Measurements from ENCODE around the gene RDH16.
"Not testable (repeated sequence)": the region's sequence is repeated elsewhere in the genome, so short reads cannot be mapped to it uniquely, and the experiment has no call there.

The RDH16 gene

DNA sequence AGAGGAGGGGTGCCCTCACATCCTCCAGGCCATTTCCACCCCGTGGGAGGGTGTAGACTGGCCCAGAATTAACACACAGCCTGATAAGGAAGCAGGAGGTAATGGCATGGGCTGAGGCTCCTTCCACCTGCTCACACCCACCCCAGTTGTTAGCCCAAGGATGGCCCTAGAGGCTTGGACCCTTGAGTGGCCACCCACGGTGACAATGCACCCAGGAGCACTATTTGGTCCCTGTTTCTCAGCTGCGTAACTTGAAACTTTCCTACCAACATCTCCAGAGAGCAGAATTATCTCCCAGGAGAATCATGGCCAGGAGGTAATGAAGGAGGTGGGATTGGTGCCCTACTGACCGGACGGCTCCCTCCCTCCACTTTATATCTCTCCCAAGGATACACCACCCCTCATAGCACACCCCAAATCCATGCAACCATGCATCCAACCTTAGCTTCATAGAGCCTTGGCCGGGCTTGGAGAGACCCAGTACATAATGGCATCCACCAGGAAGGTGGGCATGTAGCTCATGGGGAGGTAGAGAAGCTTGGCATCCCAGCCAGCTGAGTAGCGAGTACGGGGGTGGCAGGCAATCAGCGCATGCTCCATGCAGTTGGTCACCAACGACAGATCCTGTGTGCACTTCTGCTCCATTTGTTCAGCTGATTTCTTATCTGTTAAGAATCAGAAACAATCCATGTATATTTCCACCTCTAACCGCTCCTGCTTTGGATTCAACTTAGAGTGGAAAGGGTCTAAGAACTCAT, 5.6 kb downstream of the RDH16 start:
- Histone ChIP-seq H3K9ac (ENCODE audit: low read length) (no peak overlapping the region), H3K36me3 (ENCODE audit: control insufficient read depth, insufficient read depth, low read length) (no peaks in the 10 kb centered on the region), H3K9me3 (ENCODE audit: control insufficient read depth, insufficient read depth, low read depth, low read length) (peaks cover 5% of the 10 kb centered on the region; the same call in 1 of the 2 replicates), H3K27me3 (ENCODE audit: control insufficient read depth, insufficient read depth, low read length) (no peaks in the 10 kb centered on the region), H3K27ac (ENCODE audit: low read depth, low read length) (no peak overlapping the region), H3K4me3 (ENCODE audit: low read depth, low read length) (no peak overlapping the region), H3K4me1 (ENCODE audit: control insufficient read depth, insufficient read depth, low read length) (no peaks in the 10 kb centered on the region)

DNA sequence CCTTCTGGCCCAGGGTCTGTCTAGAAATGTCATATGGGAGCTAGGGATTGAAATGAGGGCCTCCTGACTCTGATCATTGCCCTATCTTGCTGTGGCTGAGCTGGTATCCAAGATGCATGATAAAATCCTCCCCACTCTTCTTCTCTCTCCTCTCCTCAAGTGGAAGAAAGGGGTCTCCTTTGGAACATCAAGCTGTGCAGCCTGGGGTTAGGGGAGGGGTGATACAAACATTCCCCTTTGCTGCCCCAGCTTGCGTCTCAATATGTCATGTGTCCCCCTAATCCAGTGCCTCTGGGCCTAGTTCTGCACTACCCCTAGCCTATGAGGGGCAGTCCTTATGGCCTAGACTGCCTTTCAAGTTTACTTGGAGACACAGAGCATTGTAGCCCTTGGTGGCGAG, 8.5 kb downstream of the RDH16 start:
- H3K9me3 ChIP-seq (ENCODE audit: control insufficient read depth, insufficient read depth, low read depth, low read length) = peaks cover 12% of the 10 kb centered on the region
- H3K27ac ChIP-seq (ENCODE audit: low read depth, low read length) = no peak overlapping the region
- H3K9ac ChIP-seq (ENCODE audit: low read length) = no peak overlapping the region
- H3K36me3 ChIP-seq (ENCODE audit: control insufficient read depth, insufficient read depth, low read length) = no peaks in the 10 kb centered on the region
- no peak overlapping the region for H3K4me3 ChIP-seq (ENCODE audit: low read depth, low read length)
- no peaks in the 10 kb centered on the region for H3K4me1 ChIP-seq (ENCODE audit: control insufficient read depth, insufficient read depth, low read length)
- no peaks in the 10 kb centered on the region for H3K27me3 ChIP-seq (ENCODE audit: control insufficient read depth, insufficient read depth, low read length)

DNA sequence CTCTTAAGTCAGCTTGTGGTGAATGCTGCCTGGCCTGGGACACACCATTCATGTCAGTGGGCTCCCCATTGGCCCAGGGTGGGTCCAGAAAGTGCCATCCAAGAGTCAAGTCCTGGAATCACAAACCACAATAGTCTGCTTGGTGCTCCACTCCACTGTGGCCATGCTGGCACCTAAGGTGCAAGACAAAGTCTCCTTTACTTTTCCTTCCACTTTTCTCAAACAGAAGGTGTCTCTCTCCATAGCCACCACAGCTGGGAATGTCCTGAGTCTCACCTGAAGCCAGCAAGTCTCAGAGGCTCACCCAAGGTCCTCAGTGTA, 9.0 kb downstream of the RDH16 start:
- H3K27me3 ChIP-seq (ENCODE audit: control insufficient read depth, insufficient read depth, low read length) = no peaks in the 10 kb centered on the region
- H3K27ac ChIP-seq (ENCODE audit: low read depth, low read length) = no peak overlapping the region
- H3K9me3 ChIP-seq (ENCODE audit: control insufficient read depth, insufficient read depth, low read depth, low read length) = peaks cover 15% of the 10 kb centered on the region
- no peaks in the 10 kb centered on the region for H3K36me3 ChIP-seq (ENCODE audit: control insufficient read depth, insufficient read depth, low read length)
- no peak overlapping the region for H3K4me3 ChIP-seq (ENCODE audit: low read depth, low read length)
- H3K9ac ChIP-seq (ENCODE audit: low read length) = no peak overlapping the region
- H3K4me1 ChIP-seq (ENCODE audit: control insufficient read depth, insufficient read depth, low read length) = no peaks in the 10 kb centered on the region

DNA sequence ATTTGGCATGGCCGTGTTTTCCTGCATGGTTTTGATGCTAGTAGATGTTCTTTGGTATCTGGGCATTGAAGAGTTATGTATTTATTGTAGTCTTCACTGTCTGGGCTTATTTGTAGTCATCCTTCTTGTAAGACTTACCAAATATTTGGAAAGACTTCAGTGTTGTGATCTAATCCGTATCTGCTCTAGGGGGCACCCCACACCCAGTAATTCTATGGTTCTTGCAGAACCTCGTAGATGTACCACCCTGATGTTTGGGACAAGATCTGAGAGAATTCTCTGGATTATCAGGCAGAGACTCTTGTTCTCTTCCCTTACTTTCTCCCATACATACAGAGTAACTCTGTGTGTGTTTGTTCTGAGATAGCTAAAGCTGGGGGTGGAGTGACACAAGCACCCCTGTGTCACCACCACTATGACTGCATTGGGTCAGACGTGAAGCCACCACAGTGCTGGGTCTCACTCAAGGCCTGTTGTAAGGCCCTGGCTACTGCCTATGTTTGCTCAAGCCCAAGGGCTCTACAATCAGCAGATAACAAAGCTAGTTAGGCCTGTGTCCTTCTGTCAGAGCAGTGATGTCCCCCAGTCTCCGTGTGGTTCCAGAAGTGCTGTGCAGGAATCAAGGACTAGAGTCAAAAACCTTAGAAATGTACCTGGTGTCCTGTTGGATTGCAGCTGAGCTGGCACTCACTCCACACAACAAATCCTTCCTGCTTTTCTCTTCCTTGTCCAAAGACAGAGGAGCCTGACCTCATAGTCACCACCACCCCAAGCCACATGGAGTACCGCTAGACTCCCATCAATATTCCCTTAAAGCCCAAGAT, 9.6 kb downstream of the RDH16 start:
- no peaks in the 10 kb centered on the region for H3K27me3 ChIP-seq (ENCODE audit: control insufficient read depth, insufficient read depth, low read length)
- no peak overlapping the region for H3K9ac ChIP-seq (ENCODE audit: low read length)
- H3K9me3 ChIP-seq (ENCODE audit: control insufficient read depth, insufficient read depth, low read depth, low read length) = peaks cover 20% of the 10 kb centered on the region
- H3K36me3 ChIP-seq (ENCODE audit: control insufficient read depth, insufficient read depth, low read length) = no peaks in the 10 kb centered on the region
- H3K4me3 ChIP-seq (ENCODE audit: low read depth, low read length) = no peak overlapping the region
- H3K27ac ChIP-seq (ENCODE audit: low read depth, low read length) = no peak overlapping the region
- H3K4me1 ChIP-seq (ENCODE audit: control insufficient read depth, insufficient read depth, low read length) = no peaks in the 10 kb centered on the region

DNA sequence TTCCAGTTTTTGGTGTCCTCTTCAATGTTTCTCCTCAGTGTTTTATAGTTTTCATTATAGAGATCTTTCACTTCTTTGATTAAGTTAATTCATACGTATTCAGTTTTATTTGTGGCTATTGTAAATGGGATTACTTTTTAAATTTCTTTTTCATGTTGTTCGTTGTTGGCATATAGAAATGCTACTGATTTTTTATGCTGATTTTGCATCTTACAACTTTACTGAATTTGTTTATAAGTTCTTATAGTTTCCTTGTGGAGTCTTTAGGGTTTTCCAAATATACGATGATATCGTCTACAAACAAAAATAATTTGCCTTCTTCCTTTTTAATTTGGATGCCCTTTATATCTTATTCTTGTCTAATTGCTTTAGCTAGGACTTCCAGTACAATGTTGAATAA, 13.5 kb downstream of the RDH16 start:
- no peak overlapping the region for H3K9ac ChIP-seq (ENCODE audit: low read length)
- H3K36me3 ChIP-seq (ENCODE audit: control insufficient read depth, insufficient read depth, low read length) = no peaks in the 10 kb centered on the region
- no peaks in the 10 kb centered on the region for H3K27me3 ChIP-seq (ENCODE audit: control insufficient read depth, insufficient read depth, low read length)

GRCh38 chr12:56943374-56943773, 14.0 kb downstream of the RDH16 start:
- H3K4me3 ChIP-seq (ENCODE audit: low read depth, low read length); H3K4me1 ChIP-seq (ENCODE audit: control insufficient read depth, insufficient read depth, low read length); H3K27ac ChIP-seq (ENCODE audit: low read depth, low read length); H3K9ac ChIP-seq (ENCODE audit: low read length); H3K36me3 ChIP-seq (ENCODE audit: control insufficient read depth, insufficient read depth, low read length); H3K27me3 ChIP-seq (ENCODE audit: control insufficient read depth, insufficient read depth, low read length): not testable (repeated sequence)
- H3K9me3 ChIP-seq (ENCODE audit: control insufficient read depth, insufficient read depth, low read depth, low read length) = peaks cover 19% of the 10 kb centered on the region

More for the DNA sequence above, 13.5 kb downstream of the RDH16 start:
- H3K4me1 ChIP-seq (ENCODE audit: control insufficient read depth, insufficient read depth, low read length) = peaks cover 6% of the 10 kb centered on the region; the same call in 1 of the 2 replicates
- no peak overlapping the region for H3K4me3 ChIP-seq (ENCODE audit: low read depth, low read length)
- H3K27ac ChIP-seq (ENCODE audit: low read depth, low read length) = no peak overlapping the region
- peaks cover 19% of the 10 kb centered on the region for H3K9me3 ChIP-seq (ENCODE audit: control insufficient read depth, insufficient read depth, low read depth, low read length)

- H3K9me3 ChIP-seq (ENCODE audit: control insufficient read depth, insufficient read depth, low read depth, low read length) = peaks cover 19% of the 10 kb centered on the region
- H3K27me3 ChIP-seq (ENCODE audit: control insufficient read depth, insufficient read depth, low read length) = peaks cover 3% of the 10 kb centered on the region; the same call in 1 of the 2 replicates
- no peak overlapping the region for H3K4me3 ChIP-seq (ENCODE audit: low read depth, low read length)
- H3K9ac ChIP-seq (ENCODE audit: low read length) = no peak overlapping the region
- H3K36me3 ChIP-seq (ENCODE audit: control insufficient read depth, insufficient read depth, low read length) = no peaks in the 10 kb centered on the region
- peaks cover 6% of the 10 kb centered on the region; the same call in 1 of the 2 replicates for H3K4me1 ChIP-seq (ENCODE audit: control insufficient read depth, insufficient read depth, low read length)
- H3K27ac ChIP-seq (ENCODE audit: low read depth, low read length) = no peak overlapping the region
Observed at GRCh38 chr12:56941299-56942017, 15.9 kb downstream of the RDH16 start.

- not testable (repeated sequence) for H3K9ac ChIP-seq (ENCODE audit: low read length); H3K27ac ChIP-seq (ENCODE audit: low read depth, low read length)
- peaks cover 19% of the 10 kb centered on the region for H3K9me3 ChIP-seq (ENCODE audit: control insufficient read depth, insufficient read depth, low read depth, low read length)
Observed at GRCh38 chr12:56940942-56941298, 16.5 kb downstream of the RDH16 start.

GRCh38 chr12:56935752-56936151, 21.7 kb downstream of the RDH16 start:
- no peaks in the 10 kb centered on the region for H3K36me3 ChIP-seq (ENCODE audit: control insufficient read depth, insufficient read depth, low read length)
- no peak overlapping the region for H3K4me3 ChIP-seq (ENCODE audit: low read depth, low read length)
- peaks cover 13% of the 10 kb centered on the region for H3K4me1 ChIP-seq (ENCODE audit: control insufficient read depth, insufficient read depth, low read length)
- no peak overlapping the region for H3K9ac ChIP-seq (ENCODE audit: low read length)
- no peaks in the 10 kb centered on the region for H3K9me3 ChIP-seq (ENCODE audit: control insufficient read depth, insufficient read depth, low read depth, low read length)
- peaks cover 3% of the 10 kb centered on the region; the same call in 1 of the 2 replicates for H3K27me3 ChIP-seq (ENCODE audit: control insufficient read depth, insufficient read depth, low read length)
- H3K27ac ChIP-seq (ENCODE audit: low read depth, low read length) = no peak overlapping the region

More at GRCh38 chr12:56940942-56941298, 16.5 kb downstream of the RDH16 start:
- H3K4me1 ChIP-seq (ENCODE audit: control insufficient read depth, insufficient read depth, low read length); H3K36me3 ChIP-seq (ENCODE audit: control insufficient read depth, insufficient read depth, low read length); H3K4me3 ChIP-seq (ENCODE audit: low read depth, low read length); H3K27me3 ChIP-seq (ENCODE audit: control insufficient read depth, insufficient read depth, low read length): not testable (repeated sequence)

DNA sequence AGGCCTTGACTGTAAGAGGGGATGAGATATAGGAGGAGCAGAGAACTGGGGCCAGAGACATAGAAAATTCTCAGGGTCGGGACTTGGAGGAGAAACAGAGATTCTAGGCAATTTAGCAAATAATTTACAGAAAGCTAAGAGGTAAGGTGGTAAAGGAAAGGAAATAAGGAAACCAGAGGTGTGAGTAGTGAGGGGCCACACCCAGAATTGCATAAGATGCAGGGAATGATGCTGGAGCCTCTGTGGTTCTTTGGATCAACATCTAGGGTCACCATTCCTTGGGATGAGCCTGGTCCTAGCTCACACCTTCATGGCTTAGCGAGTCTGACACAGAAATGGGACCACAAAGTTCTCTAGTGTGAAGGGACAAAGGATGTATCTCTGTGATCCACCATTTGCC, 22.3 kb downstream of the RDH16 start:
- no peak overlapping the region for H3K4me3 ChIP-seq (ENCODE audit: low read depth, low read length)
- peaks cover 13% of the 10 kb centered on the region for H3K4me1 ChIP-seq (ENCODE audit: control insufficient read depth, insufficient read depth, low read length)
- no peaks in the 10 kb centered on the region for H3K9me3 ChIP-seq (ENCODE audit: control insufficient read depth, insufficient read depth, low read depth, low read length)
- no peaks in the 10 kb centered on the region for H3K36me3 ChIP-seq (ENCODE audit: control insufficient read depth, insufficient read depth, low read length)
- no peak overlapping the region for H3K9ac ChIP-seq (ENCODE audit: low read length)
- H3K27me3 ChIP-seq (ENCODE audit: control insufficient read depth, insufficient read depth, low read length) = peaks cover 3% of the 10 kb centered on the region; the same call in 1 of the 2 replicates
- H3K27ac ChIP-seq (ENCODE audit: low read depth, low read length) = no peak overlapping the region
